Measurements from ENCODE around the gene CEP290.

CEP290 gene

GRCh38 chr12:88141774-88142609, at the start of gene CEP290, which contains the start of gene TMTC3:
TSS of gene CEP290 (minus strand) at chr12:88142088. CDS start at chr12:88141307, 781 bp downstream.
TSS of gene TMTC3 (plus strand) at chr12:88142307. CDS start at chr12:88148316, 6,009 bp downstream.
- peak; percentile 61 to 76 (median 65) for DNase-seq (ENCODE audit: low read depth in 2 of 3, low spot score in 2 of 3)

- DNase-seq (ENCODE audit: low read depth in 2 of 3, low spot score in 2 of 3) = no peak
Observed at GRCh38 chr12:88188180-88188579, 46.3 kb upstream of the CEP290 start.

GRCh38 chr12:88187571-88187970, 45.7 kb upstream of the CEP290 start:
- no peak for DNase-seq (ENCODE audit: low read depth in 2 of 3, low spot score in 2 of 3)

- no peak for DNase-seq (ENCODE audit: low read depth in 2 of 3, low spot score in 2 of 3)
Observed at GRCh38 chr12:88185988-88186387, 44.1 kb upstream of the CEP290 start.

- no peak for DNase-seq (ENCODE audit: low read depth in 2 of 3, low spot score in 2 of 3)
Observed at GRCh38 chr12:88185279-88185678, 43.4 kb upstream of the CEP290 start.

GRCh38 chr12:88184196-88184595, 42.3 kb upstream of the CEP290 start:
- no peak for DNase-seq (ENCODE audit: low read depth in 2 of 3, low spot score in 2 of 3)

- DNase-seq (ENCODE audit: low read depth in 2 of 3, low spot score in 2 of 3) = no peak
Observed at GRCh38 chr12:88182416-88182815, 40.5 kb upstream of the CEP290 start.

- no peak for DNase-seq (ENCODE audit: low read depth in 2 of 3, low spot score in 2 of 3)
Observed at GRCh38 chr12:88181881-88182280, 40.0 kb upstream of the CEP290 start.

GRCh38 chr12:88179436-88180014, 37.6 kb upstream of the CEP290 start:
- DNase-seq (ENCODE audit: low read depth in 2 of 3, low spot score in 2 of 3) = no peak

- DNase-seq (ENCODE audit: low read depth in 2 of 3, low spot score in 2 of 3) = no peak
Observed at GRCh38 chr12:88175544-88175943, 33.7 kb upstream of the CEP290 start.

- DNase-seq (ENCODE audit: low read depth in 2 of 3, low spot score in 2 of 3) = no peak
Observed at GRCh38 chr12:88172844-88173407, 31.0 kb upstream of the CEP290 start.

GRCh38 chr12:88167384-88167783, 25.5 kb upstream of the CEP290 start:
- DNase-seq (ENCODE audit: low read depth in 2 of 3, low spot score in 2 of 3) = no peak

GRCh38 chr12:88166179-88166578, 24.3 kb upstream of the CEP290 start:
- no peak for DNase-seq (ENCODE audit: low read depth in 2 of 3, low spot score in 2 of 3)

- DNase-seq (ENCODE audit: low read depth in 2 of 3, low spot score in 2 of 3) = no peak
Observed at GRCh38 chr12:88163371-88163770, 21.5 kb upstream of the CEP290 start.

GRCh38 chr12:88156075-88156654, 14.3 kb upstream of the CEP290 start:
- no peak for DNase-seq (ENCODE audit: low read depth in 2 of 3, low spot score in 2 of 3)

GRCh38 chr12:88153959-88154358, 12.1 kb upstream of the CEP290 start:
- no peak for DNase-seq (ENCODE audit: low read depth in 2 of 3, low spot score in 2 of 3)

GRCh38 chr12:88150063-88150462, 8.2 kb upstream of the CEP290 start:
- DNase-seq (ENCODE audit: low read depth in 2 of 3, low spot score in 2 of 3) = no peak

GRCh38 chr12:88145567-88146505, 3.9 kb upstream of the CEP290 start:
- DNase-seq (ENCODE audit: low read depth in 2 of 3, low spot score in 2 of 3) = no peak

- no peak for DNase-seq (ENCODE audit: low read depth in 2 of 3, low spot score in 2 of 3)
Observed at GRCh38 chr12:88144546-88145468, 2.9 kb upstream of the CEP290 start.

- DNase-seq (ENCODE audit: low read depth in 2 of 3, low spot score in 2 of 3) = no peak
Observed at GRCh38 chr12:88144037-88144436, 2.1 kb upstream of the CEP290 start.

All from activated CD8-positive, alpha-beta memory T cell treated with anti-CD3 and anti-CD28 coated beads for 48 hours (primary cell).